ENCODE data around the gene SP2.

DNA sequence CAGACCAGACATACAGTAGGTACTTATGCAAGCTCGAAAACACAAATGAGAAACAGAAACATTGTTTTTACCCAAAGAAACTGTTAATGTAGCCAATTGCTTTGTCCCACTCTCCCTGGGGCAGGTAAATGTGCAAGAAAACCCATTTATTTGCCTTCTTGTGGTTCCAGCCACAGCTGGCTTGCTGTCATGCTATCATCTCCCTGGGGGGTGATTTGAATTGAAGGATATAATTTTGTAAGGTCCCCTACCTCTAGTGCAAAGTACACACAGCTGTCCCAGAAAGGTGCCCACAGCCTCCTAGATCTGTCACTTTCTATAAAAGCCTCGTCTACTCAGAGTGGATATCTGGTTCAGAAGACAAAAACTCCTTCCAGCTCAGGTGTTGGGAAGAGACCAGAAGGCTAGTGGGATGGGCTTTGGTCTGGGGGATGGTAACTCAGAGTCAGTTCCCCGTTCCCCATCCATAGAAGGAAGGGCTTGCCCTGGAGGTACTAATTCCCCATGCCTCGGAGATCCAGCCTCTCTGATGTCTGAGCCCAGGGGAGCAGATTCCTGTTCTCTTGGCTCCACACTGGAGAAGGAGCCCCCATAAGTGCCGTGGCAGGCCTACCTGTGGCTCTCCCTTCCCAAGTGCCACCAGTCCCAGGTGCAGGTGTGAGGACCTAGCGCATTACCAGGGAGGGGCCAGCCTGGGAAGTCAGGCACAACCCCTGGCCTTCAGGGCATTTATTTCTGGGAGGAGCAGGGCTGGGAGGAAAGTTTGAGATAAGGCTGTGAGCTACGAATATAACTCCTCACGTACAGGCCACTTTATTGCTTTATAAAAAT is 64.0 kb downstream of the SP2 start:
- TF ChIP-seq CTCF (IDR thresholded peaks at IDR 0.05 in 8 of 11, conservative IDR thresholded peaks at IDR 0.05 in 3 of 11): no peak
- TF ChIP-seq POLR2AphosphoS5 (IDR thresholded peaks at IDR 0.05): no peak

Data from spleen (tissue), 7 donors.